NT2/D1 (cell line): Measurements from ENCODE around the gene GALNT14.

Experiments
- SUZ12 ChIP-seq: IDR thresholded peaks from 2 replicates; pipeline ENCODE4 v1.6.1; 2011; ENCODE audit not compliant: insufficient read length, insufficient read depth; ENCODE audit errors: extremely low read depth
- YY1 ChIP-seq: IDR thresholded peaks from 2 replicates; pipeline ENCODE4 v1.6.1; 2011; ENCODE audit not compliant: insufficient read length, insufficient read depth
- ZNF274 ChIP-seq: IDR thresholded peaks from 2 replicates; pipeline ENCODE4 v1.6.1; 2011; ENCODE audit warnings: mild to moderate bottlenecking, low read depth, low read length

- TF ChIP-seq YY1 (no peak), SUZ12 (no peak), ZNF274 (no peak)
These were observed 252.2 kb downstream of the GALNT14 start for GRCh38 chr2:30886080-30886479.
